Panc1 (cell line): ENCODE data around the gene PLPPR4. TPM values are rescaled to one million over a fixed set of nuclear protein-coding genes. Genes with fewer than 3 reads are reported as not detected.

Experiments
- ATAC-seq: fragments of 200-7000 bp; cut with Tn5 transposase; 2 replicates; pipeline ENCODE4 v1.9.1; 2020; ENCODE audit warnings: mild to moderate bottlenecking, moderate library complexity
- BruUV-seq: library from RNA; stranded (reverse); fragments of 400-500 nt; replicated peaks from 2 replicates; lab custom pipeline; 2021; lab: Mats Ljungman, UMichigan
- CTCF ChIA-PET: fragments of 300-600 bp; sonication (Branson Sonifier 250); formaldehyde crosslinking; loops from one replicate; lab custom pipeline; 2022; ENCODE audit warnings: antibody characterized with exemption; lab: Charles Lee
- POLR2A ChIA-PET: fragments of 300-600 bp; sonication (Branson Sonifier 250); formaldehyde crosslinking; loops from one replicate; lab custom pipeline; 2022; ENCODE audit warnings: antibody characterized with exemption; lab: Charles Lee
- DNase-seq: peaks from one replicate; pipeline ENCODE4 v3.0.0-alpha.2; 2010; ENCODE audit warnings: low read depth, low spot score
- H3K27ac ChIP-seq: 2 replicates; pipeline ENCODE4 v1.5.1; 2011; ENCODE audit warnings: mild to moderate bottlenecking, low read length, inconsistent platforms
- H3K27me3 ChIP-seq: fragments of 200-500 bp; sonication (Bioruptor generic); 2 replicates; pipeline ENCODE4 v1.6.0; 2014; ENCODE audit warnings: low read length, inconsistent platforms; ENCODE audit not compliant: control insufficient read depth, insufficient read depth
- H3K36me3 ChIP-seq: fragments of 200-500 bp; sonication (Bioruptor generic); 2 replicates; pipeline ENCODE4 v1.5.1; 2014; ENCODE audit warnings: inconsistent platforms, mild to moderate bottlenecking, low read length, moderate library complexity; ENCODE audit not compliant: control insufficient read depth, insufficient read depth
- H3K4me1 ChIP-seq: 2 replicates; pipeline ENCODE4 v1.5.1; 2011; ENCODE audit warnings: inconsistent platforms, mild to moderate bottlenecking, low read length, moderate library complexity; ENCODE audit not compliant: control insufficient read depth, insufficient read depth
- H3K4me3 ChIP-seq, 2 experiments: 2 replicates each; pipeline ENCODE4 v1.5.1; 2011 to 2012; ENCODE audit warnings: low read depth in 2 of 2, low read length in 2 of 2, mild to moderate bottlenecking in 2 of 2, inconsistent platforms in 1 of 2, moderate library complexity in 1 of 2
- H3K9me3 ChIP-seq: fragments of 200-500 bp; sonication (Bioruptor generic); 2 replicates; pipeline ENCODE4 v1.5.1; 2014; ENCODE audit warnings: low read depth, mild to moderate bottlenecking, inconsistent platforms, low read length, moderate library complexity; ENCODE audit not compliant: control insufficient read depth, insufficient read depth
- POLR2AphosphoS5 ChIP-seq: IDR thresholded peaks from 2 replicates; pipeline ENCODE4 v1.6.1; 2012; ENCODE audit warnings: mild to moderate bottlenecking, low read depth, low read length, moderate library complexity
- SIN3A ChIP-seq: IDR thresholded peaks from 2 replicates; pipeline ENCODE4 v1.6.1; 2012; ENCODE audit warnings: low read depth, mild to moderate bottlenecking, low read length, moderate library complexity, borderline replicate concordance; ENCODE audit not compliant: insufficient read depth
- TCF7L2 ChIP-seq: IDR thresholded peaks from 2 replicates; pipeline ENCODE4 v1.6.1; 2011; ENCODE audit warnings: mild to moderate bottlenecking, low read depth, low read length, inconsistent platforms
- in situ Hi-C: cut with HindIII; loops from 2 replicates; pipeline ENCODE4 v1.10.0; 2016; ENCODE audit warnings: low sequenced_read_pairs, low pct_unique_long_range_greater_than_20kb
- intact Hi-C: fragments of 100-400 bp; cut with micrococcal nuclease; formaldehyde crosslinking; loops from one replicate; pipeline ENCODE4 v1.10.0; 2022; ENCODE audit not compliant: unreplicated experiment
- total RNA-seq: library from RNA; stranded (reverse); gene quantifications from one replicate; pipeline ENCODE4 v1.2.1, GENCODE V29; 2021; ENCODE audit not compliant: unreplicated experiment
- TF ChIP-seq, protein P1 (sequence below), 2 experiments: IDR thresholded peaks; 2 replicates each; pipeline ENCODE4 v1.6.1; 2011 to 2012; ENCODE audit warnings: low read depth in 2 of 2, control low read depth in 1 of 2, low read length in 1 of 2, mild to moderate bottlenecking in 1 of 2, moderate library complexity in 1 of 2; ENCODE audit not compliant: insufficient read depth in 1 of 2
- TF ChIP-seq, protein P2 (sequence below): fragments of 450-650 bp; IDR thresholded peaks from 2 replicates; pipeline ENCODE4 v1.5.1; 2017; ENCODE audit warnings: mild to moderate bottlenecking

The PLPPR4 gene
- total RNA-seq, 1 experiment from 2014 or later, result not detected

DNA sequence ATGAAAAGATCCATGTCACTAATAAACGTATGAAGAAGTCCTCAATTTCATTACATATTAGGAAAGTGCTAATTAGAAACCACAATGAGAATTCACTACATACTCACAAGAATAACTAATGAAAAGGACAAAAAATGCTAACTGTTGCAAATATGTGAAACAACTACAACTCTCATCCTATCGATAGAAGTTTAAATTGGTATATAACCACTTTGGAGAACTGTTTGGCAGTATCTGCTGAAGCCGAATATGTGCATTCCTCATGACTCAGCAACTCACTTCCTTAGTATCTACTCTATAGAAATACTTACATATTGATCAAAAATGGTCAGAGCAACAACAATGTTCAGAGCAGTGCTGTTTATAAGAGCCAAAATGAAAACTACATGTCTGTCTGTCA is 66.8 kb downstream of the PLPPR4 start:
- TF ChIP-seq POLR2AphosphoS5 (no peak), TCF7L2 (no peak), SIN3A (no peak)
- TF ChIP-seq, protein P1, sequence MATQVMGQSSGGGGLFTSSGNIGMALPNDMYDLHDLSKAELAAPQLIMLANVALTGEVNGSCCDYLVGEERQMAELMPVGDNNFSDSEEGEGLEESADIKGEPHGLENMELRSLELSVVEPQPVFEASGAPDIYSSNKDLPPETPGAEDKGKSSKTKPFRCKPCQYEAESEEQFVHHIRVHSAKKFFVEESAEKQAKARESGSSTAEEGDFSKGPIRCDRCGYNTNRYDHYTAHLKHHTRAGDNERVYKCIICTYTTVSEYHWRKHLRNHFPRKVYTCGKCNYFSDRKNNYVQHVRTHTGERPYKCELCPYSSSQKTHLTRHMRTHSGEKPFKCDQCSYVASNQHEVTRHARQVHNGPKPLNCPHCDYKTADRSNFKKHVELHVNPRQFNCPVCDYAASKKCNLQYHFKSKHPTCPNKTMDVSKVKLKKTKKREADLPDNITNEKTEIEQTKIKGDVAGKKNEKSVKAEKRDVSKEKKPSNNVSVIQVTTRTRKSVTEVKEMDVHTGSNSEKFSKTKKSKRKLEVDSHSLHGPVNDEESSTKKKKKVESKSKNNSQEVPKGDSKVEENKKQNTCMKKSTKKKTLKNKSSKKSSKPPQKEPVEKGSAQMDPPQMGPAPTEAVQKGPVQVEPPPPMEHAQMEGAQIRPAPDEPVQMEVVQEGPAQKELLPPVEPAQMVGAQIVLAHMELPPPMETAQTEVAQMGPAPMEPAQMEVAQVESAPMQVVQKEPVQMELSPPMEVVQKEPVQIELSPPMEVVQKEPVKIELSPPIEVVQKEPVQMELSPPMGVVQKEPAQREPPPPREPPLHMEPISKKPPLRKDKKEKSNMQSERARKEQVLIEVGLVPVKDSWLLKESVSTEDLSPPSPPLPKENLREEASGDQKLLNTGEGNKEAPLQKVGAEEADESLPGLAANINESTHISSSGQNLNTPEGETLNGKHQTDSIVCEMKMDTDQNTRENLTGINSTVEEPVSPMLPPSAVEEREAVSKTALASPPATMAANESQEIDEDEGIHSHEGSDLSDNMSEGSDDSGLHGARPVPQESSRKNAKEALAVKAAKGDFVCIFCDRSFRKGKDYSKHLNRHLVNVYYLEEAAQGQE (IDR thresholded peaks at IDR 0.05; ENCODE audit: insufficient read depth in 1 of 2, low read depth in 2 of 2, low read length in 1 of 2), result no peak
- TF ChIP-seq, protein P2, sequence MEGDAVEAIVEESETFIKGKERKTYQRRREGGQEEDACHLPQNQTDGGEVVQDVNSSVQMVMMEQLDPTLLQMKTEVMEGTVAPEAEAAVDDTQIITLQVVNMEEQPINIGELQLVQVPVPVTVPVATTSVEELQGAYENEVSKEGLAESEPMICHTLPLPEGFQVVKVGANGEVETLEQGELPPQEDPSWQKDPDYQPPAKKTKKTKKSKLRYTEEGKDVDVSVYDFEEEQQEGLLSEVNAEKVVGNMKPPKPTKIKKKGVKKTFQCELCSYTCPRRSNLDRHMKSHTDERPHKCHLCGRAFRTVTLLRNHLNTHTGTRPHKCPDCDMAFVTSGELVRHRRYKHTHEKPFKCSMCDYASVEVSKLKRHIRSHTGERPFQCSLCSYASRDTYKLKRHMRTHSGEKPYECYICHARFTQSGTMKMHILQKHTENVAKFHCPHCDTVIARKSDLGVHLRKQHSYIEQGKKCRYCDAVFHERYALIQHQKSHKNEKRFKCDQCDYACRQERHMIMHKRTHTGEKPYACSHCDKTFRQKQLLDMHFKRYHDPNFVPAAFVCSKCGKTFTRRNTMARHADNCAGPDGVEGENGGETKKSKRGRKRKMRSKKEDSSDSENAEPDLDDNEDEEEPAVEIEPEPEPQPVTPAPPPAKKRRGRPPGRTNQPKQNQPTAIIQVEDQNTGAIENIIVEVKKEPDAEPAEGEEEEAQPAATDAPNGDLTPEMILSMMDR, result no peak
- Histone ChIP-seq H3K27me3 (no peaks in the 10 kb centered on the region), H3K4me3 (no peak overlapping the region), H3K36me3 (no peaks in the 10 kb centered on the region), H3K27ac (no peak overlapping the region), H3K9me3 (no peaks in the 10 kb centered on the region), H3K4me1 (no peaks in the 10 kb centered on the region)
- ATAC-seq, result no peak
- in situ Hi-C loops (no loop called here), intact Hi-C loops (no loop called here)
- no TSS peak for BruUV-seq
- ChIA-PET CTCF (no interaction called here), POLR2A (no interaction called here)
- DNase-seq, result no peak

DNA sequence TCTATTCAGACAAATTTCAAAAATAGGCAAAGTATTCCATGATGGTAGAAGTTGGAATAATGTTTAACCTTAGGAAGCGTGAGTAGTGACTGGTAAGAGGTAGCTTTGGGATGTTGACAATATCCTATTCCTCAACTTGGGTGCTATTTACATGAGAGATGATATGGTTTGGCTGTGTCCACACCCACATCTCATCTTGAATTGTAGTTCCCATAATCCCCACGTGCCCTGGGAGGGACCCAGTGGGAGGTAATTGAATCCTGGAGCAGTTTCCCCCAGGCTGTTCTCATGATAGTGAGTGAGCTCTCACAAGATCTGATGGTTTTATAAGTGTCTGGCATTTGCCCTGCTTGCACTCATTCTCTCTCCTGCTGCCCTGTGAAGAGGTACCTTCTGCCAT is 67.3 kb downstream of the PLPPR4 start:
- Histone ChIP-seq H3K4me3 (no peak overlapping the region), H3K36me3 (no peaks in the 10 kb centered on the region), H3K27ac (no peak overlapping the region), H3K9me3 (no peaks in the 10 kb centered on the region), H3K27me3 (no peaks in the 10 kb centered on the region), H3K4me1 (no peaks in the 10 kb centered on the region)
- POLR2A ChIA-PET, result no interaction called here
- BruUV-seq, result no TSS peak
- TF ChIP-seq TCF7L2 (no peak), SIN3A (no peak), POLR2AphosphoS5 (no peak)
- TF ChIP-seq, protein P2, result no peak
- TF ChIP-seq, protein P1 (IDR thresholded peaks at IDR 0.05; ENCODE audit: insufficient read depth in 1 of 2, low read depth in 2 of 2, low read length in 1 of 2), result no peak
- DNase-seq (no peak), ATAC-seq (no peak)
- in situ Hi-C loops (no loop called here), intact Hi-C loops (no loop called here)
- CTCF ChIA-PET, result no interaction called here
